Upper lobe of right lung (tissue), 1 donor: ENCODE results near the gene ACAN. TPM values are rescaled to one million over a fixed set of nuclear protein-coding genes. Genes with fewer than 3 reads are reported as not detected.

ENCODE experiments used
- ATAC-seq: fragments of 200-7000 bp; cut with Tn5 transposase; one replicate; pipeline ENCODE4 v1.9.1; 2020; ENCODE audit warnings: mild to moderate bottlenecking, moderate library complexity
- DNase-seq: peaks from one replicate; pipeline ENCODE4 v3.0.0-alpha.2; 2020
- H3K27ac ChIP-seq: fragments of 200-600 bp; one replicate; pipeline ENCODE4 v1.8.0; 2022
- H3K27me3 ChIP-seq: fragments of 200-600 bp; one replicate; pipeline ENCODE4 v1.8.0; 2022; ENCODE audit warnings: mild to moderate bottlenecking
- H3K36me3 ChIP-seq: fragments of 200-600 bp; one replicate; pipeline ENCODE4 v1.8.0; 2022
- H3K4me1 ChIP-seq: fragments of 200-600 bp; one replicate; pipeline ENCODE4 v1.8.0; 2022
- H3K4me3 ChIP-seq: fragments of 200-600 bp; one replicate; pipeline ENCODE4 v1.8.0; 2022; ENCODE audit warnings: mild to moderate bottlenecking
- H3K9me3 ChIP-seq: fragments of 200-600 bp; one replicate; pipeline ENCODE4 v1.8.0; 2022
- CTCF ChIP-seq: fragments of 200-600 bp; IDR thresholded peaks from one replicate; pipeline ENCODE4 v1.8.0; 2022; ENCODE audit warnings: antibody characterized with exemption
- intact Hi-C: fragments of 100-400 bp; cut with DNase I; formaldehyde crosslinking; loops from one replicate; pipeline ENCODE4 v1.11.0; 2022
- total RNA-seq: library from RNA; stranded (reverse); fragmentation: NEBNext Ultra II Directional; extraction: Animal tissue kit (Norgen Biotek cat#: 25700); gene quantifications from one replicate; pipeline ENCODE4 v1.2.1, GENCODE V29; 2021
- donor health status: DM: no; HTN: yes; CAD: no; lungs with severe emphysema.

ACAN gene
- total RNA-seq, 1 donor from 2014 or later: 0.06 TPM

- no peak overlapping the region for H3K4me3 ChIP-seq
- intact Hi-C loops: no loop called here
- no peak overlapping the region for H3K27ac ChIP-seq
- ATAC-seq: no peak
- no peak for TF ChIP-seq CTCF
- H3K27me3 ChIP-seq: peaks cover 4% of the 10 kb centered on the region
- H3K4me1 ChIP-seq: no peaks in the 10 kb centered on the region
- no peaks in the 10 kb centered on the region for H3K36me3 ChIP-seq
- no peaks in the 10 kb centered on the region for H3K9me3 ChIP-seq
- no peak for DNase-seq
Measured at GRCh38 chr15:88872106-88872505, 68.9 kb downstream of the ACAN start.

- H3K27me3 ChIP-seq: peaks cover 4% of the 10 kb centered on the region
- H3K27ac ChIP-seq: no peak overlapping the region
- no peak for DNase-seq
- no peaks in the 10 kb centered on the region for H3K4me1 ChIP-seq
- no peaks in the 10 kb centered on the region for H3K36me3 ChIP-seq
- intact Hi-C loops: no loop called here
- no peak for ATAC-seq
- TF ChIP-seq CTCF: no peak
- no peak overlapping the region for H3K4me3 ChIP-seq
- no peaks in the 10 kb centered on the region for H3K9me3 ChIP-seq
Measured at GRCh38 chr15:88872706-88873105, 69.5 kb downstream of the ACAN start.

GRCh38 chr15:88873786-88874185 is 70.5 kb downstream of the ACAN start:
- TF ChIP-seq CTCF: no peak
- Histone ChIP-seq H3K36me3 (no peaks in the 10 kb centered on the region), H3K4me1 (no peaks in the 10 kb centered on the region), H3K27ac (no peak overlapping the region), H3K9me3 (no peaks in the 10 kb centered on the region), H3K4me3 (no peak overlapping the region), H3K27me3 (peaks cover 4% of the 10 kb centered on the region)
- ATAC-seq (no peak), DNase-seq (no peak)
- intact Hi-C loops: no loop called here

- no peaks in the 10 kb centered on the region for H3K9me3 ChIP-seq
- TF ChIP-seq CTCF: no peak
- no peak for ATAC-seq
- H3K36me3 ChIP-seq: no peaks in the 10 kb centered on the region
- intact Hi-C loops: no loop called here
- no peaks in the 10 kb centered on the region for H3K4me1 ChIP-seq
- DNase-seq: no peak
- no peak overlapping the region for H3K4me3 ChIP-seq
- no peak overlapping the region for H3K27ac ChIP-seq
- peaks cover 4% of the 10 kb centered on the region for H3K27me3 ChIP-seq
Measured at GRCh38 chr15:88874275-88874674, 71.0 kb downstream of the ACAN start.

GRCh38 chr15:88874684-88875083 is 71.4 kb downstream of the ACAN start:
- TF ChIP-seq CTCF: no peak
- Histone ChIP-seq H3K4me3 (no peak overlapping the region), H3K27ac (no peak overlapping the region), H3K36me3 (no peaks in the 10 kb centered on the region), H3K4me1 (no peaks in the 10 kb centered on the region), H3K27me3 (peaks cover 4% of the 10 kb centered on the region), H3K9me3 (no peaks in the 10 kb centered on the region)
- DNase-seq (no peak), ATAC-seq (no peak)
- intact Hi-C loops: no loop called here

- Histone ChIP-seq H3K36me3 (no peaks in the 10 kb centered on the region), H3K4me1 (no peaks in the 10 kb centered on the region), H3K4me3 (no peak overlapping the region), H3K27ac (no peak overlapping the region), H3K9me3 (no peaks in the 10 kb centered on the region), H3K27me3 (peaks cover 4% of the 10 kb centered on the region)
- ATAC-seq (no peak), DNase-seq (no peak)
- intact Hi-C loops: no loop called here
- TF ChIP-seq CTCF: no peak
Measured at GRCh38 chr15:88876573-88876972, 73.3 kb downstream of the ACAN start.
